Common myeloid progenitor, CD34-positive (primary cell): ENCODE results near the gene ERCC5.

Experiments used
- CTCF ChIA-PET: fragments of 350-600 bp; sonication (Branson Sonifier 250); formaldehyde crosslinking; loops from one replicate; lab custom pipeline; 2021; ENCODE audit warnings: antibody characterized with exemption; lab: Charles Lee
- POLR2A ChIA-PET: fragments of 350-600 bp; sonication (Branson Sonifier 250); formaldehyde crosslinking; loops from one replicate; lab custom pipeline; 2021; ENCODE audit warnings: antibody characterized with exemption; lab: Charles Lee
- DNase-seq, 3 donors: peaks; one replicate each; pipeline versions ENCODE4 v3.0.0 to v3.0.0-alpha.2; 2013
- H3K27ac ChIP-seq, 2 experiments: 1 replicate in 1 of 2; 2 replicates in 1 of 2; pipeline ENCODE4 v1.7.0; 2013; ENCODE audit warnings: inconsistent platforms in 2 of 2, low read length in 2 of 2, mild to moderate bottlenecking in 2 of 2, low read depth in 1 of 2, moderate library complexity in 1 of 2; ENCODE audit not compliant: severe bottlenecking in 2 of 2, insufficient read depth in 1 of 2, poor library complexity in 1 of 2
- H3K27me3 ChIP-seq, 5 experiments: replicated peaks in 2 of 5; 1 replicate in 3 of 5; 2 replicates in 2 of 5; pipeline versions ENCODE4 v1.6.1 to v1.7.0; 2013; ENCODE audit warnings: low read length in 4 of 5, mild to moderate bottlenecking in 2 of 5, moderate library complexity in 2 of 5, inconsistent platforms in 1 of 5; ENCODE audit not compliant: insufficient read depth in 5 of 5, control insufficient read depth in 4 of 5
- H3K36me3 ChIP-seq, 4 experiments: 1 replicate in 2 of 4; 2 replicates in 2 of 4; pipeline versions ENCODE4 v1.6.1 to v1.7.0; 2013; ENCODE audit warnings: low read length in 3 of 4, control low read depth in 1 of 4, mild to moderate bottlenecking in 1 of 4; ENCODE audit not compliant: control insufficient read depth in 4 of 4, insufficient read depth in 4 of 4
- H3K4me1 ChIP-seq, 4 experiments: 1 replicate in 3 of 4; 2 replicates in 1 of 4; pipeline versions ENCODE4 v1.6.1 to v1.7.1; 2013; ENCODE audit warnings: low read length in 3 of 4, mild to moderate bottlenecking in 3 of 4, control low read depth in 1 of 4, inconsistent platforms in 1 of 4, moderate library complexity in 1 of 4; ENCODE audit not compliant: control insufficient read depth in 4 of 4, insufficient read depth in 4 of 4; ENCODE audit errors: control extremely low read depth in 1 of 4
- H3K4me3 ChIP-seq, 7 experiments: 1 replicate in 4 of 7; 2 replicates in 3 of 7; pipeline versions ENCODE4 v1.5.1 to v1.7.0; 2013; ENCODE audit warnings: mild to moderate bottlenecking in 7 of 7, low read length in 6 of 7, moderate library complexity in 6 of 7, inconsistent platforms in 2 of 7, low read depth in 2 of 7, control low read depth in 1 of 7; ENCODE audit not compliant: insufficient read depth in 4 of 7, control insufficient read depth in 1 of 7; ENCODE audit errors: extremely low read depth in 1 of 7
- H3K9me3 ChIP-seq, 5 experiments: 1 replicate in 4 of 5; 2 replicates in 1 of 5; pipeline versions ENCODE4 v1.6.1 to v1.7.1; 2013; ENCODE audit warnings: low read length in 4 of 5, mild to moderate bottlenecking in 2 of 5, inconsistent platforms in 1 of 5, low read depth in 1 of 5, moderate library complexity in 1 of 5; ENCODE audit not compliant: control insufficient read depth in 4 of 5, insufficient read depth in 2 of 5; ENCODE audit errors: control extremely low read depth in 1 of 5
- WGBS: methylation state at CpG from one replicate; pipeline ENCODE4 v1.1.5; 2013; ENCODE audit not compliant: insufficient coverage; 5-methylcytosine and 5-hydroxymethylcytosine counted together

Gene ERCC5

GRCh38 chr13:102817241-102817640 is 28.6 kb upstream of the ERCC5 start:
- ChIA-PET POLR2A (no interaction called here), CTCF (interaction anchor here (0.6 kb wide), 1 partner anchor 47 kb away, joined by 4 read pairs; no protein-coding TSS in a partner anchor)
- WGBS = no CpG with 5 or more reads among the region's 1 CpG
- Histone ChIP-seq H3K4me3 (no peak overlapping the region), H3K27ac (no peak overlapping the region), H3K9me3 (no peaks in the 10 kb centered on the region), H3K4me1 (peaks cover 0 to 6% (median 0%) of the 10 kb centered on the region in 4 experiments), H3K27me3 (no peaks in the 10 kb centered on the region), H3K36me3 (peaks cover 14 to 59% (median 33%) of the 10 kb centered on the region in 4 experiments)
- no peak for DNase-seq

GRCh38 chr13:102817907-102818306 is 27.9 kb upstream of the ERCC5 start:
- Histone ChIP-seq H3K4me1 (peaks cover 0 to under 1% (median 0%) of the 10 kb centered on the region in 4 experiments), H3K4me3 (no peak overlapping the region), H3K27ac (no peak overlapping the region), H3K9me3 (peaks cover 0 to 3% (median 0%) of the 10 kb centered on the region in 5 experiments), H3K27me3 (no peaks in the 10 kb centered on the region), H3K36me3 (peaks cover 15 to 66% (median 36%) of the 10 kb centered on the region in 4 experiments)
- ChIA-PET POLR2A (no interaction called here), CTCF (interaction anchor here (1.0 kb wide), 1 partner anchor 238 kb away, joined by 3 read pairs; no protein-coding TSS in a partner anchor)
- DNase-seq = no peak

GRCh38 chr13:102825400-102825799 is 20.4 kb upstream of the ERCC5 start:
- no peak for DNase-seq
- peaks cover 0 to 8% (median 0%) of the 10 kb centered on the region in 5 experiments for H3K9me3 ChIP-seq
- H3K4me1 ChIP-seq = no peaks in the 10 kb centered on the region
- H3K27me3 ChIP-seq = no peaks in the 10 kb centered on the region
- H3K4me3 ChIP-seq = no peak overlapping the region
- 100% methylated on average over 4 of the region's 4 CpGs for WGBS
- no peak overlapping the region for H3K27ac ChIP-seq
- POLR2A ChIA-PET = interaction anchor here (0.6 kb wide), 1 partner anchor 60 kb away, joined by 3 read pairs; no protein-coding TSS in a partner anchor
- H3K36me3 ChIP-seq = peaks cover 31 to 69% (median 53%) of the 10 kb centered on the region in 4 experiments
- CTCF ChIA-PET = interaction anchor here (1.9 kb wide), 1 partner anchor 12 kb away, joined by 5 read pairs; no protein-coding TSS in a partner anchor

- 94% methylated on average over 6 of the region's 8 CpGs for WGBS
- ChIA-PET CTCF (interaction anchor here (1.9 kb wide), 1 partner anchor 13 kb away, joined by 5 read pairs; no protein-coding TSS in a partner anchor), POLR2A (interaction anchor here (0.6 kb wide), 1 partner anchor 59 kb away, joined by 3 read pairs; no protein-coding TSS in a partner anchor)
- Histone ChIP-seq H3K9me3 (peaks cover 0 to 8% (median 0%) of the 10 kb centered on the region in 5 experiments), H3K27me3 (no peaks in the 10 kb centered on the region), H3K4me3 (no peak overlapping the region), H3K4me1 (no peaks in the 10 kb centered on the region), H3K36me3 (peaks cover 30 to 68% (median 50%) of the 10 kb centered on the region in 4 experiments), H3K27ac (no peak overlapping the region)
- no peak for DNase-seq
These were observed 19.7 kb upstream of the ERCC5 start for GRCh38 chr13:102825921-102826706.

GRCh38 chr13:102830646-102831045 is 15.2 kb upstream of the ERCC5 start:
- Histone ChIP-seq H3K4me1 (no peaks in the 10 kb centered on the region), H3K27ac (no peak overlapping the region), H3K4me3 (no peak overlapping the region), H3K27me3 (no peaks in the 10 kb centered on the region), H3K9me3 (no peaks in the 10 kb centered on the region), H3K36me3 (peaks cover 17 to 52% (median 38%) of the 10 kb centered on the region in 4 experiments)
- 100% methylated on average over 1 of the region's 4 CpGs for WGBS
- ChIA-PET CTCF (interaction anchor here (0.8 to 1.6 kb wide), 3 partner anchors 12 to 29 kb away, joined by 3 to 6 read pairs (median 5); partner anchors contain the start of gene ERCC5), POLR2A (no interaction called here)
- DNase-seq = no peak

- H3K36me3 ChIP-seq = peaks cover 13 to 59% (median 35%) of the 10 kb centered on the region in 4 experiments
- no peak overlapping the region for H3K27ac ChIP-seq
- H3K9me3 ChIP-seq = no peaks in the 10 kb centered on the region
- POLR2A ChIA-PET = no interaction called here
- H3K27me3 ChIP-seq = no peaks in the 10 kb centered on the region
- 100% methylated on average over 3 of the region's 4 CpGs for WGBS
- no peak for DNase-seq
- H3K4me1 ChIP-seq = no peaks in the 10 kb centered on the region
- H3K4me3 ChIP-seq = no peak overlapping the region
- CTCF ChIA-PET = interaction anchor here (1.0 kb wide), 1 partner anchor 21 kb away, joined by 3 read pairs; no protein-coding TSS in a partner anchor
These were observed 9.4 kb upstream of the ERCC5 start for GRCh38 chr13:102836471-102836870.

GRCh38 chr13:102838273-102838672 is 7.6 kb upstream of the ERCC5 start:
- H3K4me3 ChIP-seq = no peak overlapping the region
- CTCF ChIA-PET = interaction anchor here (1.0 kb wide), 1 partner anchor 9 kb away, joined by 4 read pairs; no protein-coding TSS in a partner anchor
- peaks cover 13 to 53% (median 39%) of the 10 kb centered on the region in 4 experiments for H3K36me3 ChIP-seq
- H3K4me1 ChIP-seq = no peaks in the 10 kb centered on the region
- WGBS = 100% methylated on average over 1 of the region's 1 CpG
- no peaks in the 10 kb centered on the region for H3K27me3 ChIP-seq
- H3K27ac ChIP-seq = no peak overlapping the region
- DNase-seq = no peak
- no peaks in the 10 kb centered on the region for H3K9me3 ChIP-seq
- POLR2A ChIA-PET = no interaction called here
